VCaP (cell line): ENCODE results near the gene KCNQ5.

ENCODE experiments used
- H3K27ac ChIP-seq: fragments of 450-650 bp; 2 replicates; pipeline ENCODE4 v1.5.1; 2017
- TF ChIP-seq, protein P1 (sequence below): fragments of 450-650 bp; conservative IDR thresholded peaks from 2 replicates; pipeline ENCODE4 v1.5.1; 2017; ENCODE audit warnings: mild to moderate bottlenecking, moderate library complexity

Gene KCNQ5

DNA sequence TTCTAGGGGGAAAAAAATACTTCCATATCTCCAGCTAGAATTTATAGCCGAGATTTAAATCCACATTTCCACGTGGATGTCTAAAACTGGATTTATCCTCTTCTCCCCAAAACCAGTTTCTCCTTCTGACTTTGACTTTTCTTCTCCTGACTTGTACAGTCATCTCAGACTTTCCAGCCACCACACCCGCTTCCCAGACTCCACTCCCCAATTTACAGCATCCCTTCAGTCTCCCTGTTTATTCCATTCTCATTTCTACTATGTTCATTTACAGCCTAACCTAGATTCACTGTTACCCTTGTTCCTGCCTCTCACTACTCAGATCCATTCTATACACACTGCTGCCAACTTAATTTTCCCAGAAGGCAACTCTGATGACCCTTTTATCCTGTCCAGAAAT, 378.6 kb downstream of the KCNQ5 start:
- TF ChIP-seq, protein P1, sequence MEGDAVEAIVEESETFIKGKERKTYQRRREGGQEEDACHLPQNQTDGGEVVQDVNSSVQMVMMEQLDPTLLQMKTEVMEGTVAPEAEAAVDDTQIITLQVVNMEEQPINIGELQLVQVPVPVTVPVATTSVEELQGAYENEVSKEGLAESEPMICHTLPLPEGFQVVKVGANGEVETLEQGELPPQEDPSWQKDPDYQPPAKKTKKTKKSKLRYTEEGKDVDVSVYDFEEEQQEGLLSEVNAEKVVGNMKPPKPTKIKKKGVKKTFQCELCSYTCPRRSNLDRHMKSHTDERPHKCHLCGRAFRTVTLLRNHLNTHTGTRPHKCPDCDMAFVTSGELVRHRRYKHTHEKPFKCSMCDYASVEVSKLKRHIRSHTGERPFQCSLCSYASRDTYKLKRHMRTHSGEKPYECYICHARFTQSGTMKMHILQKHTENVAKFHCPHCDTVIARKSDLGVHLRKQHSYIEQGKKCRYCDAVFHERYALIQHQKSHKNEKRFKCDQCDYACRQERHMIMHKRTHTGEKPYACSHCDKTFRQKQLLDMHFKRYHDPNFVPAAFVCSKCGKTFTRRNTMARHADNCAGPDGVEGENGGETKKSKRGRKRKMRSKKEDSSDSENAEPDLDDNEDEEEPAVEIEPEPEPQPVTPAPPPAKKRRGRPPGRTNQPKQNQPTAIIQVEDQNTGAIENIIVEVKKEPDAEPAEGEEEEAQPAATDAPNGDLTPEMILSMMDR = no peak

DNA sequence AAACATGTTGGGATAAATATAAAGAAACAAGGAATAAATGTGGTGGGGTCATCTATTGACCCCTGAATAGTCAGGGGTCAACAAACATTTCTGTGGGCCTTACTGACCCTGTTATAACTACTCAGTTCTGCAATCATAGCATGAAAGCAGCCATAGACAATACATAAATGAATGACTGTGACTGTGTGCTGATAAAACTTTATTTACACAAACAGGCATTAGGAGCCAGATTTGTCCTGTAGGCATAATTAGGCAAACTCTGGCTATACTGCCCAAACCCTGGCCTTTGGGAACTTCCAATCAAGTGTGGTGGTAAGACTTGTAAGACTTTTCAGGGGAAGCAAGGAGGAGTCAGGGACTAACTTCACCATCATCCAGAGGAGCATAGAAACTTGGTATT, 380.7 kb downstream of the KCNQ5 start:
- TF ChIP-seq, protein P1 = no peak
- no peak overlapping the region for H3K27ac ChIP-seq

More for the DNA sequence above, 378.6 kb downstream of the KCNQ5 start:
- no peak overlapping the region for H3K27ac ChIP-seq

DNA sequence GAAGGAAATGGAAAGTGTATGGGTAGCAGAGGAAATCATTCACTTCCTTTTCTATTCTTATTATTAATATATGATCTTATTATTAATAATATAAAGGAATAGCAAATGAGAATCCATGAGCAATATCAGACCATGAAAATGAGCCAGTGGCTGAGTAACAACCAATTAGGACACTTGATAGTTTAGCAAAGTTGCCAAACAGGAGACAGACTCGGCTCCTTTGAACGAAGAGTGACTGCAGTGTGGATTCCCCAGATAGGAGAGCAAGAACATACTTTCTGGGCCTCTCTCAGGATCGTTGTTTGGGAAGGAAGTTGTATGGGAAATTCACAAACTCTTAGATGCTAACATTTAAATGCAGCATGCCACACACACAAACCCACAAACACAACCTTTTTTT, 381.4 kb downstream of the KCNQ5 start:
- TF ChIP-seq, protein P1 = no peak

DNA sequence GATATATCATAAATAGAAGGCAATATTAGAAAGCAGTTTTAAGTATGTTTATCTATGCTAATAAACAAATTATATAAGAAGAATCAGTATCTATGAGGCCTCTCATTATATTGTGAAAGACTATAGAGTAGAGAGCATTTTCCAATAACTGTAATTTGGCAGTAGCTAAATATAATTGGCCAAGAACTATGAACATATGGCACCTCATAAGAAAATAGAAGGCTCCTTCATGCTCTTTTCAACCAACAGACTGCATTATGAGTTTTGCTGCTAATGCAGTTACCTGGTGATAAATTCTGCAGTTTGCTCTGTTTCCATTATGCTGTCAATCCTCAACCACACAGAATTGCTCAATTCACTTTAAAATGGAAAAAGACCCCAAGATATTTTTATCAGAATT, 382.4 kb downstream of the KCNQ5 start:
- TF ChIP-seq, protein P1 = no peak
- H3K27ac ChIP-seq = no peak overlapping the region

More for the DNA sequence above, 381.4 kb downstream of the KCNQ5 start:
- no peak overlapping the region for H3K27ac ChIP-seq

DNA sequence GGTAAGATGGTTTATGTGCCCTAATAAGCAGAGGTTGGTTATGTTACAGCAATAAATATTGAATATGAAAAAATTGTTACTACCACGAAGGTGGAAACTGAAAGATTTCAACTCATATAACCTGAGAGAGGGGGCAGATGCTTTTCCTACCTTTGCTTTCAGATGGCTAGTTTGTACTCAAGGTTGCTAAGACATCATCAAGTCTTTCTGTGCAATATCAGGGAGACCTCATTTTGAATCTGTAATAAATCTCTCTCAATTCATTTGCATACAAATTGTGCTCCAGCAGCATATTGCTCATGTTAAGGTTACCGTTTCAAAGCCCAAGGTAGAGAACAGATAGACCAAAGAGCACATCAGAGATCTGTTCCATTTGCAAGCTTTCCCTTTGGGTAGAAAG, 383.0 kb downstream of the KCNQ5 start:
- no peak overlapping the region for H3K27ac ChIP-seq
- TF ChIP-seq, protein P1 = no peak

DNA sequence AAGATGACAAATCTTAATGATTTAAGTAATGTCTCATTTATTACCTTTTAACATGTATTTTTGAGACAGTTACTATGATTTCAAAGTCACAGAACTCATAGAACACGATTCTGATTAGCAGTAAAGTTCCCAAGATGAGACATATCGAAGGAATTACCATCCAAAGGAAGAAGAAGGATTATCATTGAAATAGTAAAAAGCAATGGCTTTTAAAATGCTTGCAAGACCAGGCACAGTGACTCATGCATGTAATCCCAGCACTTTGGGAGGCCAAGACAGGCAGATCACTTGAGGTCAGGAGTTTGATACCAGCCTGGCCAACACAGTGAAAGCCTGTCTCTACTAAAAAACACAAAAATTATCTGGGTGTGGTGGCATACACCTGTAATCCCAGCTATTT, 384.3 kb downstream of the KCNQ5 start:
- TF ChIP-seq, protein P1 = no peak
- H3K27ac ChIP-seq = no peak overlapping the region

DNA sequence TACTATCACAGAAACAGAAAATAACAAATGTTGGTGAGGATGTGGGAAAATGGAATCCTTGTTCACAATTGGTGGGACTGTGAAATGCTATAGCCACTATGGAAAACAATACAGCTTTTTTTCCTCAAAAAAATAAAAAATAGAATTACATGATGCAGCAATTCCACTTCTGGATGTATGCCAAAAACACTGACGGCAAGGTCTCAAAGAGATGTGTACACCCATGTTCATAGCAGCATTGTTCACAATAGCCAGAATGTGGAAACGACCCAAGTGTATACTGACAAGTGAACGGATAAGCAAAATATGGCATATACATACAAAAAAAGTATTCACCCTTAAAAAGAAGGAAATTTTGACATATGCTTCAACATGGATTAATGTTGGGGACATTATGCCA, 390.1 kb downstream of the KCNQ5 start:
- no peak overlapping the region for H3K27ac ChIP-seq
- TF ChIP-seq, protein P1 = no peak

DNA sequence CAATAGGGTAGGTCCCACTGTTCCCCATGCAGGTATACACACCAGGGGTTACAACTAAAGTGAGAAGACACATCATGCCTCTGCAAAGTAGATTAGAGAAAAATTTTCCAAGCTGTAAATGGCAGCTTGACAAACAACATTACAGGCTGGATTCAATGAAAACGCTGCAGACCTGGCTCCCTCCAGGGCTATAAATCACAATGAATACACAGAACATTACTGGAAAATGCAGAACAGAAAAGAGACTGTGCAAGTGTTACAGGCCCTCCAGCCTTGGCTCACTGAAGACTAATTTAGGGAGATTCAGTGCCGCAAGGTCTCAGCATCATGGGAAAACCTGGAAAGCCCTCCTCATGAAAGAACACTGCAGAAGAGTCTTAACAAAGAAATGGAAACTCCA, 395.6 kb downstream of the KCNQ5 start:
- no peak overlapping the region for H3K27ac ChIP-seq
- TF ChIP-seq, protein P1 = no peak
